IPS-18a (cell line): Measurements from ENCODE around the gene ZNF175.
A peak's percentile ranks its signal among the peaks of the same experiment; 100 is the strongest.

Experiments
- H3K27ac ChIP-seq: one replicate; pipeline ENCODE4 v1.5.1; 2013; ENCODE audit warnings: low read length
- H3K27me3 ChIP-seq: one replicate; pipeline ENCODE4 v1.6.1; 2013; ENCODE audit warnings: mild to moderate bottlenecking, low read length; ENCODE audit not compliant: control insufficient read depth, insufficient read depth
- H3K36me3 ChIP-seq: one replicate; pipeline ENCODE4 v1.6.1; 2013; ENCODE audit warnings: low read depth, low read length; ENCODE audit not compliant: control insufficient read depth
- H3K4me1 ChIP-seq: one replicate; pipeline ENCODE4 v1.6.1; 2013; ENCODE audit warnings: low read depth, low read length; ENCODE audit not compliant: control insufficient read depth
- H3K4me3 ChIP-seq: one replicate; pipeline ENCODE4 v1.5.1; 2013; ENCODE audit warnings: low read length
- H3K9ac ChIP-seq: one replicate; pipeline ENCODE4 v1.6.1; 2013; ENCODE audit warnings: mild to moderate bottlenecking, low read length, moderate library complexity
- H3K9me3 ChIP-seq: one replicate; pipeline ENCODE4 v1.6.1; 2013; ENCODE audit warnings: low read depth, low read length; ENCODE audit not compliant: control insufficient read depth

ZNF175 gene

DNA sequence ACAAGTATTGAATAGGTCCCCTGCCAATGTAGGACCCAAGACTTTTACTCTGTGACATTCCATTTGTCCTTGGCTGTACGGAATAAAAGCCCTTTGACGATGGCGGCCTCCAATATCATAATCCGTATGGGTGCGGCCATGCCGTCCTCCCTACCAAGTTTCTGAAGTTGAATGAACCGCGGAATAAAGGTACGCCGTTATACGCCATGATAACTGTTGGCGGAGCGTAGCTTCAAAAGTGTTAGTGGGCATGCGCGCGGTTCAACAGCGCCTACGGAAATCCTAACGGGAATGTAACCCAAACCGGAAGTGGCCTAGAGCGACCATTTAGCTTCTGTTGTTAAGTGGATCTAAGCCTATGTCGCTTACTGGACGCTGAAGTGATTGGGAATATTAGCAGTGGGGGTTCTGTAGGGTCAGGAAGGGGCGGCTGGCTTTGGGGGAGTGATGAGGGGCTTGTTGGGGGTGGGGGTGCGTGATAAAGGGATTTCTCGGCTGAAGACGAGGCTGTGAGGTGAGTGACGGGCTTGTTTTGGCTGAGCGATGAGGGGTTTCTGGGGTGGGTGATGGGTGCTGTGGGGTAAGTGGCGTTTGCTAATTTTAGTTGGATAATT lies at the start of gene ZNF175:
Gene ZNF175 (plus strand): TSS at position 322 of the 614 bp plus-strand sequence. CDS start 2,047 bp downstream, outside the sequence.
- peak within 1 kb of the TSS; percentile 88 for H3K4me3 ChIP-seq
- H3K9ac ChIP-seq: peak within 1 kb of the TSS; percentile 78
- peaks cover 9% of the 10 kb centered on the region for H3K36me3 ChIP-seq
- H3K9me3 ChIP-seq: no peaks in the 10 kb centered on the region
- peaks cover 5% of the 10 kb centered on the region for H3K4me1 ChIP-seq
- H3K27ac ChIP-seq: no peak within 1 kb of the TSS
- peaks cover 15% of the 10 kb centered on the region for H3K27me3 ChIP-seq

DNA sequence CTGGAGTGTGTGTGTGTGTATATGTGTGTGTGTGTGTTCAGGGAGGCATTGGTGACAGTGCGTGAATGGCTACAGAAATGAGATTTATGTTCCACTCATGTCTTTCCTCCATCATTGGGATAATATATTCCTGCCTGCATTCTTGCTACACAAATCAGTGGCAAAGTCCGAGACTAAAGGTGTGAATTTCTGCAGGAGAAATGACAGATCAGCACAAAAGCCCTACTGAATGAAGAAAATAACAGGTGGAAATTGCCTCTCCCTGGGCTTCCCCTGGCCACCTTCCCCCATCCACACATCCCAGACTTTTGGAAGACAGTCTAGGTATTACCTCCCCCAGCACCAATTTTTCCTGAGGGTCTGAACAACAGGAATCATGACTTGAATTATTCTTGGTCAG lies 49.7 kb upstream of the ZNF175 start:
- no peaks in the 10 kb centered on the region for H3K36me3 ChIP-seq
- no peaks in the 10 kb centered on the region for H3K4me1 ChIP-seq
- H3K9ac ChIP-seq: no peak overlapping the region
- peaks cover 14% of the 10 kb centered on the region for H3K9me3 ChIP-seq
- H3K4me3 ChIP-seq: no peak overlapping the region
- no peak overlapping the region for H3K27ac ChIP-seq
- no peaks in the 10 kb centered on the region for H3K27me3 ChIP-seq

DNA sequence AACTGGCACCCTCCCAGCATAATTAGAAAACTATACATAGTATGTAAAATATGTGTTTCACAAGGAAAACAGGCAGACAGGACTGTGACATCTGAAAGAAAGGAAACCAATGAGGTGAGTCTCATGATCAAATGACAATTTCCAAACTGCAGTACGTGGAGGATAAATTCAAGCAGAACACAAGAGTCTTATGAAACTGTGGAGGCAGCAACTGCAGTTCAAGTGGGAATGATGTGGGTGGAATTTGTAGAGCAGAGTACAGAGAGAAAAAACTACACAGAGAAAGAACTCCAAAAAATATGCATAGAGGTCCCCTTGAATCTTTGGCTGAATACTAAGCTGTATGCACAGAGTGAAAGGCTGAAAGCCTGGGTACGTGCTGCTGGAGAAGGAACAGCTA lies 49.3 kb upstream of the ZNF175 start:
- H3K4me1 ChIP-seq: no peaks in the 10 kb centered on the region
- peaks cover 14% of the 10 kb centered on the region for H3K9me3 ChIP-seq
- no peaks in the 10 kb centered on the region for H3K36me3 ChIP-seq
- no peaks in the 10 kb centered on the region for H3K27me3 ChIP-seq
- H3K27ac ChIP-seq: no peak overlapping the region
- H3K9ac ChIP-seq: no peak overlapping the region
- no peak overlapping the region for H3K4me3 ChIP-seq

DNA sequence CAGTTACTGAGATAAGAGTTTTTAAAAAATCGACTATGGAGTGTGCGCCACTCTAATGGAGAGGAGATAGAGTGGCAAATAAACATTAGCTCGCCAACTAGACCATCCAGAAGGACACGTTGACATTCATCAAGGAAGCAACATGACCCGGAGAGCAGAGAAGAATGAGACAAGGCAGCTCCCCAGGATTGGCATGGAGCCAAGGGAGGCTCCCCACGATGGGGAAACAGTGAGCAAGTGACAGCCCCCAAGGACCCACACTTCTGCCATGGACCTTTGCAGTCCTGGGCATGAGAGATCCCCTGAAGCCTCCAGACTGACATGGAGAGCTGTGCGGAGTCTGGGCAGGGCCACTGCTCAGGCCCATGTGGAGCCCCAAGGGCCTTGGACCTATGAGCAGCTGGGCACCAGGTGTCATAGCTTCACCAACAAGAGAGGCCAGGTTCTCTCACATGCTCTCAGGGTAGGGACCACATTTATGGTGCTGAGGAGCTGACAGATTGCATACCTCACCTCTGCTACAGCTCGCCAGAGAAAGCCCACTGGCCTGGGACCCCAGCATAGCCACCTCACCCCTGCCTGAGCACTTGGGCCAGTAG lies 46.3 kb upstream of the ZNF175 start:
- H3K27me3 ChIP-seq: no peaks in the 10 kb centered on the region
- no peak overlapping the region for H3K27ac ChIP-seq

DNA sequence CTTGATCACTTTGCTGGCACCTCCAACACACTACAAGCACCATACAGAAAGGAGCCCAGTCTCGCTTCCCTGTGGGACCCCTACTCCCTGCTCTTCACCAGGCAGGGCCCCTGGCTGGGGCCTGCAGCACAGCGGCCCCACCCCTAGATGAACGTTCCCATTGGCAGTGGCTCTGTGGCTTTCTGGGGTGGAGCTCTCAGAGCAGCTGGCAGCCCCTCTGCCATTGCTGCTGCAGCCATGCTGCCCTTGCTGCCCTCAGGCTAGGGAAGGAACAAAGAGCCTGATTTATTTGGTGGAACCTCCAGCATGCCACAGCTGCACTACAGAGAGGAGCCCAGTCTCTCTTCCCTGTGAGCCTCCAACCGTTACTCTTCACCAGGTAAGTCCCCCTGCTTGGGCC lies 45.4 kb upstream of the ZNF175 start:
- Histone ChIP-seq H3K36me3 (no peaks in the 10 kb centered on the region), H3K9me3 (no peaks in the 10 kb centered on the region), H3K4me3 (no peak overlapping the region), H3K9ac (no peak overlapping the region), H3K27ac (no peak overlapping the region), H3K27me3 (no peaks in the 10 kb centered on the region), H3K4me1 (no peaks in the 10 kb centered on the region)

More for the DNA sequence above, 46.3 kb upstream of the ZNF175 start:
- H3K4me1 ChIP-seq: no peaks in the 10 kb centered on the region
- H3K9ac ChIP-seq: no peak overlapping the region
- H3K9me3 ChIP-seq: no peaks in the 10 kb centered on the region
- no peak overlapping the region for H3K4me3 ChIP-seq
- H3K36me3 ChIP-seq: no peaks in the 10 kb centered on the region

DNA sequence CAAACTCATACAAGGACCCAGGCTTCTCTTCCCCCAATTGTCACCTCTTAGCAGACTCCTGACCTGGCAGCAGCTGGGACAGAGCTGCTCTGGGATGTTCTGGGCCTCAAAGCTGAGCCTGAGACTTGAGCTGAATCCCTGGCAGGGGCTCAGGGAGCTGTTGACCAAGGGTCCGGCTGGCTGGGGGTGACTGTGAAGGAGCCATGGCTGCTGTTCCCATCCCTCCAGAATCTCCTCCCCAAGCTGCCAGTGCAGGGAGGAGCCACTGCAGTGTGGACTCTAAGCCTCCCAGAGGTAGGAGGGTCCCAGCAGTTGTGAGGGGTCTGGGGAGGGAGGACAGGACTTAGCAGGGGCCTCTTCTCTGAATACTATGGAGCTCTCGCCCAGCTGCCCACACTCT lies 41.8 kb upstream of the ZNF175 start:
- no peak overlapping the region for H3K4me3 ChIP-seq
- no peak overlapping the region for H3K9ac ChIP-seq
- H3K4me1 ChIP-seq: no peaks in the 10 kb centered on the region
- H3K27ac ChIP-seq: no peak overlapping the region
- H3K36me3 ChIP-seq: no peaks in the 10 kb centered on the region
- H3K27me3 ChIP-seq: no peaks in the 10 kb centered on the region
- no peaks in the 10 kb centered on the region for H3K9me3 ChIP-seq

DNA sequence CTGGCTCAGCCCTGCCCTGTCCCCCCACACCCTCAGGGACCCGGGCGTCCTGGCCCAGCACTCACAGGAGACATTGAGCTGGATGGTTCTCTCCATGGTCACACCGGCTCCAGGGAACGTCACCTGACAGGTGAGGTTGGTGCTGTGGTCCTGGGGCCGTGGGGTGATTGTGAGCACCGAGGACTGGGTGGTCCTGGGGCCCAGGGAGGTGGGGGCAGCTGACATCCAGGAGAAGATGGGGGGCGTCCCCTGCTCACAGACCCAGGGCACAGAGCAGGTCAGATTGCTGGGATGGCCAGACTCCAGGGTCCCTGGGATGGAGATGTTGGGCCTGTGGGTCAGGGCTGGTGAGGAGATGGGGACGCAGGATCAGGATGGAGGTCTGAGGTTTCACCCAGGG lies 40.5 kb upstream of the ZNF175 start:
- Histone ChIP-seq H3K9ac (no peak overlapping the region), H3K36me3 (no peaks in the 10 kb centered on the region), H3K27me3 (no peaks in the 10 kb centered on the region), H3K4me1 (no peaks in the 10 kb centered on the region), H3K4me3 (no peak overlapping the region), H3K9me3 (no peaks in the 10 kb centered on the region), H3K27ac (no peak overlapping the region)

DNA sequence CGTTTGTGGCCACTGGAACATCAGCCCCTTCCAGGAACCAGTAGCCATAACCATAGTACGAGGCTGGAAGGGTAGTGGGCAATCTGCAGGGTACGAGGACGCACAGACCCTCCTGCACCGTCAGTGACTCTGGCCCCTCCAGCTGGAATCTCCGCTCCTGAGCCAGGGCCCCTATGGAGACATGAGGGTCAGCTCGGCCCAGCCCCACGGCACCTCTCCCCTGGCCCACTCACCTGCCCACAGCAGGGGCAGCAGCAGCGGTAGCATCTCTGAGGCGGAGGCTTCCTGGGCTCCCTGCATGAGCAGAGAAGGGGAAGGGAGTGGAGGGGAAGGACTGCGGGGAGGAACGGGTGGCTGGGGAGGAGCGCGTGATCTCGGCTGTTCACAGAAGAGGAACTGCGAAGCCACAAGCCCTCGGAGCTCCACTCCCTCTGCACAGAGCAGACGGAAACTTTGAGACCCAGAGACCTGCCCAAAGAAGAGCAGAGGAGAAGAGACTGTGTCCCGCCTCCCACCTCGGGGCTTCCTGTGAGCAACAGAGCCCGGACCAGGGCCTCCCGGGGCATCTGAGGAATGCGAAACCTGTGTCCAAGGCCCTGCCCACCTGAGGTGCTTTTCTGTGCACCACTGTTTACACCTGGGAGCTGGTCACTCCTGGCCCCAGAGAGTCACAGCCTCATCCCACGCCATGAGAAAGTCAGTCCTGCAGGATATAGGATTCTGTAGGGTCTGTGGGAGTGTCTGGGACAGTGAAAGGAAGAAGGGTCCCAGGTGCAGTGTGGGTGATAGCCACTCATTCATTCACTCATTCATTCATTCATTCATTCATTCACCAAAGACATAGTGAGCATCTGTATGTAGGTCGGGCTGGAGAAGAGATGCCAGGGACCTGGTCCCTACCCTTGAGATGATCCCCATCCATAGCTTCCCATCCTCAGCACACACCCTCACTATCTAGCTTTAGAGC lies 39.5 kb upstream of the ZNF175 start, which contains the start of gene SIGLEC6:
Gene SIGLEC6 (minus strand): TSS at position 322 of the 967 bp plus-strand sequence. CDS start 22 bp downstream, at position 300.
- Histone ChIP-seq H3K4me3 (no peak within 1 kb of the TSS), H3K4me1 (no peaks in the 10 kb centered on the region), H3K27ac (no peak within 1 kb of the TSS), H3K9me3 (no peaks in the 10 kb centered on the region), H3K9ac (no peak within 1 kb of the TSS), H3K27me3 (no peaks in the 10 kb centered on the region), H3K36me3 (no peaks in the 10 kb centered on the region)

DNA sequence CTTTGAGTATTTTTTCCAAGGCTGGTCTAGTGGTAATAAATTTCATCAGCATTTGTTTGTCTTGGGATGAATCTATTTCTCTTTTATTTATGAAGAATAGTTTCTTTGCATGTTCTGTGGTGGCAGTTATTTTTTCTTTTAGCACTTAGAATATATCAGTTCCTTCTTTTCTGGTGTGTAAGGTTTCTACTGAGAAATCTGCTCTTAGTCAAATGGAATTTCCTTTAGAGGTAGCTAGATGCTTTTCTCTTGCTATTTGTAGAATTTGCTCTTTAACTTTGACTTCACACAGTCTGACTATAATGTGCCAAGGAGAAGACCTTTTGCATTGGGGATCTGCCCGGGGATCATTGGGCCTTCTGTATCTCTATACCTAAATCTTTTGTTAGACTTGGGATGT lies 35.5 kb upstream of the ZNF175 start:
- Histone ChIP-seq H3K36me3 (no peaks in the 10 kb centered on the region), H3K27me3 (no peaks in the 10 kb centered on the region), H3K4me1 (no peaks in the 10 kb centered on the region), H3K9me3 (no peaks in the 10 kb centered on the region), H3K9ac (no peak overlapping the region), H3K27ac (no peak overlapping the region), H3K4me3 (no peak overlapping the region)

DNA sequence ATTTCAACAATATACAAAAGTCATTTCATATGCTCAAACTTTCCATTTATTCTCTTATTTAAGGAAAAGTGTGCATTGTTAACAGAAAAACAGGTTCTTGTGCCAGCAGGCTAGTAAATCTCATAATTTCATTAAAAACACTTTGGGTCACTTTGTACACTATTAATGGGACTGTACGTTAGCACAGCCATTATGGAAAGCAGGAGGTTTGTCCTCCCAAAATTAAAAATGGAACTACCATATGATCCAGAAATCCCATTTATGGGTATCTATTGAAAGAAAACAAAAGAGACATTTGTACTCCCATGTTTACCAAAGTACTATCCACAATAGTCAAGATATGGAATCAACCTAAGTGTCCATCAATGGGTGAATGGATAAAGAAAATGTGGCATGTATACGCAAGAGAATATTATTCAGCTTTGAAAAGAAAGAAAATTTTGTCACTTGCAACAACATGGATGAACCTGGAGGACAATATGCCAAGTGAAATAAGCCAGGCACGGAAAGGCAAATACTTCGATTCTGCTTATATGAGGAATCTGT lies 31.2 kb upstream of the ZNF175 start:
- Histone ChIP-seq H3K9ac (no peak overlapping the region), H3K9me3 (no peaks in the 10 kb centered on the region), H3K27ac (no peak overlapping the region), H3K36me3 (no peaks in the 10 kb centered on the region), H3K4me1 (no peaks in the 10 kb centered on the region), H3K4me3 (no peak overlapping the region), H3K27me3 (no peaks in the 10 kb centered on the region)
